ENCODE results near the gene VCAN. TPM values are rescaled to one million over a fixed set of nuclear protein-coding genes. Genes with fewer than 3 reads are reported as not detected.
"Not testable (repeated sequence)": the region's sequence is repeated elsewhere in the genome, so short reads cannot be mapped to it uniquely, and the experiment has no call there.

Gene VCAN
- total RNA-seq (2014; rRNA removed; shearing (Covaris generic)), result 46.0 and 69.4 TPM in 2 replicates

GRCh38 chr5:83471405-83472212, at the start of gene VCAN:
Gene VCAN (plus strand): TSS chr5:83471744. CDS start chr5:83483519, 11,775 bp downstream.
- Histone ChIP-seq H3K4me1 (replicated peaks) (peaks cover 30% of the 10 kb centered on the region), H3K9me3 (replicated peaks) (no peaks in the 10 kb centered on the region), H3K36me3 (no peaks in the 10 kb centered on the region), H3K27me3 (replicated peaks) (peaks cover 8% of the 10 kb centered on the region), H3K27ac (peak within 1 kb of the TSS; percentile 31), H3K4me3 (peak within 1 kb of the TSS; percentile 48)
- peak; percentile 68 to 70 for DNase-seq (ENCODE audit: low read depth in 1 of 2, low spot score in 2 of 2)

DNA sequence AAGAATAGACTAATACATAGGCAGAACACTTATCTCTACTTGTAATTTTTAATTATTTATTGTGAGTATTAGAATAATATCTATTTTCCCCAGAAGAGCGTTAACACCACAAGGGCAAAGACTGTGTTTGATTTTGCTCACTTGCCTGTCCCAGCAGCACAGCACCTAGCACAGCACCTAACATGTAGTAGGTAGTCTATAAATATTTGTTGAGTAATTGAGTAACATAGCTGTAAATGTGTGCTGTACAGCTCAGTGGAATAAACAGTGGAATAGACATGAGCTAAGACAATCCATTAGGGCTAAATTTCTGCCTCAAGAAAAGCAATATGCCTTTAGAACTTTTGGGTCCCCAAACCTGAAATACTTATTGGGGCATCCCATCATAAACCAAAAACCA, 49.3 kb upstream of the VCAN start:
- Histone ChIP-seq H3K27me3 (replicated peaks) (no peaks in the 10 kb centered on the region), H3K9me3 (replicated peaks) (no peaks in the 10 kb centered on the region), H3K36me3 (no peaks in the 10 kb centered on the region), H3K4me1 (replicated peaks) (no peaks in the 10 kb centered on the region), H3K4me3 (no peak overlapping the region), H3K27ac (no peak overlapping the region)
- no peak for DNase-seq (ENCODE audit: low read depth in 1 of 2, low spot score in 2 of 2)

DNA sequence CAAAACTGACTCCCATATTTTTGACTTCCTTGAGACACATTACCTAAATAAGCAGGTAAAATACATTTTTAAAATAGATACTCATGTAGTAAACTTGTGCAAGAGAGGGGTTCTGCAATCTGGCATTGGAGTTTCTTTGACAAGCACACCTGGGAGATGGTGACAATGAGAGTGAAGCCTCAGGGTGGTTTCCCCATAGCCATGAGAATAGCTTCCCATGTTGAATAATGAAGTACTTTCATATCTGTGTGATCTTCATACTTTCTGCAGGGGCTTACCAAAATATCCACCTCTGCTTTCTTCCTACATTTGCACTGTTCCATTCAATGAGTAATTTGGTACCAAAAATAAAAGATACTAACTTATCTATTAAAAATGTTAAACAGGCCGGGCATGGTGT, 44.7 kb upstream of the VCAN start:
- no peaks in the 10 kb centered on the region; the same call in 1 of the 2 replicates for H3K4me1 ChIP-seq (replicated peaks)
- H3K36me3 ChIP-seq, result no peaks in the 10 kb centered on the region
- no peak overlapping the region for H3K4me3 ChIP-seq
- no peak overlapping the region for H3K27ac ChIP-seq
- DNase-seq (ENCODE audit: low read depth in 1 of 2, low spot score in 2 of 2), result no peak
- H3K27me3 ChIP-seq (replicated peaks), result no peaks in the 10 kb centered on the region
- no peaks in the 10 kb centered on the region for H3K9me3 ChIP-seq (replicated peaks)

- no peaks in the 10 kb centered on the region for H3K27me3 ChIP-seq (replicated peaks)
- no peaks in the 10 kb centered on the region for H3K36me3 ChIP-seq
- H3K27ac ChIP-seq, result no peak overlapping the region
- H3K4me1 ChIP-seq (replicated peaks), result no peaks in the 10 kb centered on the region; the same call in 1 of the 2 replicates
- no peak overlapping the region for H3K4me3 ChIP-seq
- H3K9me3 ChIP-seq (replicated peaks), result no peaks in the 10 kb centered on the region
- no peak for DNase-seq (ENCODE audit: low read depth in 1 of 2, low spot score in 2 of 2)
Observed at GRCh38 chr5:83428126-83428525, 43.4 kb upstream of the VCAN start.

DNA sequence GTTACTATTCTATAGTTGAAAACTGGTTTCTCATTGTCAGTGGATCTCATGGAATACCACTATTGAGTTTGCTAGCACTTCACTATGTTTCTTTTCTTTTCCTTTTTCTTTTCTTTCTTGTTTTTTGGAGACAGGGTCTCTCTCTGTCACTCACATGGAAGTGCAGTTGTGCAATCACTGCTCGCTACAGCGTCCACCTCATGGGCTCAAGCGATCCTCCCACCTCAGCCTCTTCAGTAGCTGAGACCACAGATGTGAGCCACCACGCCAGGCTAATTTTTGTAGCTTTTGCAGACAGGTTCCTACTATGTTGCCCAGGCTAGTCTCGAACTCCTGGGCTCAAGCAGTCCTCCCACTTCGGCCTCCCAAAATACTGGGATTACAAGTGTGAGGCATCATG, 42.7 kb upstream of the VCAN start:
- Histone ChIP-seq H3K27ac (no peak overlapping the region), H3K4me3 (no peak overlapping the region), H3K9me3 (replicated peaks) (no peaks in the 10 kb centered on the region), H3K4me1 (replicated peaks) (no peaks in the 10 kb centered on the region; the same call in 1 of the 2 replicates), H3K36me3 (no peaks in the 10 kb centered on the region), H3K27me3 (replicated peaks) (no peaks in the 10 kb centered on the region)
- DNase-seq (ENCODE audit: low read depth in 1 of 2, low spot score in 2 of 2), result no peak

- no peaks in the 10 kb centered on the region; the same call in 1 of the 2 replicates for H3K4me1 ChIP-seq (replicated peaks)
- no peak overlapping the region for H3K27ac ChIP-seq
- no peaks in the 10 kb centered on the region for H3K27me3 ChIP-seq (replicated peaks)
- no peak overlapping the region for H3K4me3 ChIP-seq
- H3K9me3 ChIP-seq (replicated peaks), result no peaks in the 10 kb centered on the region
- DNase-seq (ENCODE audit: low read depth in 1 of 2, low spot score in 2 of 2), result peak; percentile 46 to 57
- H3K36me3 ChIP-seq, result no peaks in the 10 kb centered on the region
Observed at GRCh38 chr5:83430130-83431010, 41.2 kb upstream of the VCAN start.

GRCh38 chr5:83433891-83434290, 37.7 kb upstream of the VCAN start:
- Histone ChIP-seq H3K9me3 (replicated peaks) (no peaks in the 10 kb centered on the region), H3K4me1 (replicated peaks) (no peaks in the 10 kb centered on the region; the same call in 1 of the 2 replicates), H3K27ac (no peak overlapping the region), H3K4me3 (no peak overlapping the region), H3K27me3 (replicated peaks) (no peaks in the 10 kb centered on the region), H3K36me3 (no peaks in the 10 kb centered on the region)
- DNase-seq (ENCODE audit: low read depth in 1 of 2, low spot score in 2 of 2), result no peak

GRCh38 chr5:83434946-83435345, 36.6 kb upstream of the VCAN start:
- H3K27ac ChIP-seq, result no peak overlapping the region
- no peak overlapping the region for H3K4me3 ChIP-seq
- H3K9me3 ChIP-seq (replicated peaks), result no peaks in the 10 kb centered on the region
- no peaks in the 10 kb centered on the region for H3K27me3 ChIP-seq (replicated peaks)
- no peaks in the 10 kb centered on the region; the same call in 1 of the 2 replicates for H3K4me1 ChIP-seq (replicated peaks)
- no peak for DNase-seq (ENCODE audit: low read depth in 1 of 2, low spot score in 2 of 2)
- H3K36me3 ChIP-seq, result no peaks in the 10 kb centered on the region

GRCh38 chr5:83436276-83436675, 35.3 kb upstream of the VCAN start:
- H3K27me3 ChIP-seq (replicated peaks), result no peaks in the 10 kb centered on the region
- no peaks in the 10 kb centered on the region for H3K4me1 ChIP-seq (replicated peaks)
- H3K27ac ChIP-seq, result no peak overlapping the region
- H3K4me3 ChIP-seq, result no peak overlapping the region
- H3K36me3 ChIP-seq, result no peaks in the 10 kb centered on the region
- H3K9me3 ChIP-seq (replicated peaks), result no peaks in the 10 kb centered on the region
- no peak for DNase-seq (ENCODE audit: low read depth in 1 of 2, low spot score in 2 of 2)

DNA sequence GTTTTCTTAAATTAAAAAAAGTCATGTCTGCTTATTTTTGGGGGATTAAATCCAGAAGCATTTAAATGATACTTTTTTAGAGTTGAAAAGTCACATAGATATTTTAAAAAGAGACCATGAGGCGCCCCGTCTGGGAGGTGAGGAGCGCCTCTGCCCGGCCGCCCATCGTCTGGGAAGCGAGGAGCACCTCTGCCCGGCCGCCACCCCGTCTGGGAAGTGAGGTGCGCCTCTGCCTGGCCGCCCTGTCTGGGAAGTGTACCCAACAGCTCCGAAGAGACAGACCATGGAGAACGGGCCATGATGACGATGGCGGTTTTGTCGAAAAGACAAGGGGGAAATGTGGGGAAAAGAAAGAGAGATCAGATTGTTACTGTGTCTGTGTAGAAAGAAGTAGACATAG, 33.8 kb upstream of the VCAN start:
- H3K4me3 ChIP-seq; DNase-seq (ENCODE audit: low read depth in 1 of 2, low spot score in 2 of 2); H3K36me3 ChIP-seq; H3K27me3 ChIP-seq (replicated peaks); H3K27ac ChIP-seq; H3K9me3 ChIP-seq (replicated peaks); H3K4me1 ChIP-seq (replicated peaks): not testable (repeated sequence)

DNA sequence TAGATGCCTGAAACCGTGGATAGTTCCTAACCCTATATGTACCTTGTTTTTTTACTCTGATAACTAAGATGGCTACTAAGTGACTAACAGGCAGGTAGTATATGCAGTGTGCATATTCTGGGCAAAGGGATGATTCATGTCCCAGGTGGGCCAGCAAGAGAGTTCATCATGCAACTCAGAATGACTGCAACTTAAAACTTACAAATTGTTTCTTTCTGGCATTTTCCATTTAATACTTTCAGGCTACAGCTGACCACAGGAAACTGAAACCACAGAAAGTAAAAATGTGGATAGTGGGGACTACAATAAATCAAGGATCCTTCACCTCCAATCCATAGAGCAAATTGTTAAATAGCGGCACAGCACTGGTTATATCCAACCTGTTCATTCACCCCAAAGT, 30.7 kb upstream of the VCAN start:
- Histone ChIP-seq H3K27ac (no peak overlapping the region), H3K36me3 (no peaks in the 10 kb centered on the region), H3K4me3 (no peak overlapping the region), H3K9me3 (replicated peaks) (no peaks in the 10 kb centered on the region), H3K4me1 (replicated peaks) (no peaks in the 10 kb centered on the region), H3K27me3 (replicated peaks) (no peaks in the 10 kb centered on the region)
- DNase-seq (ENCODE audit: low read depth in 1 of 2, low spot score in 2 of 2), result no peak

- Histone ChIP-seq H3K27ac (no peak overlapping the region), H3K27me3 (replicated peaks) (no peaks in the 10 kb centered on the region), H3K4me1 (replicated peaks) (no peaks in the 10 kb centered on the region), H3K36me3 (no peaks in the 10 kb centered on the region), H3K4me3 (no peak overlapping the region), H3K9me3 (replicated peaks) (no peaks in the 10 kb centered on the region)
- no peak for DNase-seq (ENCODE audit: low read depth in 1 of 2, low spot score in 2 of 2)
Observed at GRCh38 chr5:83441747-83442146, 29.8 kb upstream of the VCAN start.

GRCh38 chr5:83443534-83443933, 28.0 kb upstream of the VCAN start:
- Histone ChIP-seq H3K36me3 (no peaks in the 10 kb centered on the region), H3K27ac (no peak overlapping the region), H3K27me3 (replicated peaks) (no peaks in the 10 kb centered on the region), H3K4me1 (replicated peaks) (no peaks in the 10 kb centered on the region), H3K4me3 (no peak overlapping the region), H3K9me3 (replicated peaks) (no peaks in the 10 kb centered on the region)
- DNase-seq (ENCODE audit: low read depth in 1 of 2, low spot score in 2 of 2), result no peak

GRCh38 chr5:83444445-83444844, 27.1 kb upstream of the VCAN start:
- no peaks in the 10 kb centered on the region for H3K9me3 ChIP-seq (replicated peaks)
- H3K36me3 ChIP-seq, result no peaks in the 10 kb centered on the region
- no peaks in the 10 kb centered on the region for H3K4me1 ChIP-seq (replicated peaks)
- no peak for DNase-seq (ENCODE audit: low read depth in 1 of 2, low spot score in 2 of 2)
- H3K27ac ChIP-seq, result no peak overlapping the region
- no peak overlapping the region for H3K4me3 ChIP-seq
- H3K27me3 ChIP-seq (replicated peaks), result no peaks in the 10 kb centered on the region
